Kidney (tissue), 14 donors: Measurements from ENCODE around the gene SMIM5. TPM values are rescaled to one million over a fixed set of nuclear protein-coding genes. Genes with fewer than 3 reads are reported as not detected.
A peak's percentile ranks its signal among the peaks of the same experiment; 100 is the strongest.

Experiments used
- DNase-seq, 5 donors: peaks; one replicate each; pipeline ENCODE4 v3.0.0-alpha.2; 2013 to 2020
- FAIRE-seq: peaks from 2 replicates; lab custom pipeline; 2012; peaks lifted over from hg19 to GRCh38; lab: Jason Lieb, UNC
- H3K27ac ChIP-seq, 2 donors: one replicate each; pipeline ENCODE4 v1.7.0; 2013; ENCODE audit warnings: low read depth in 2 of 2, low read length in 2 of 2, inconsistent platforms in 1 of 2
- H3K27me3 ChIP-seq: one replicate; pipeline ENCODE4 v1.7.1; 2013; ENCODE audit warnings: low read length, inconsistent platforms; ENCODE audit not compliant: control insufficient read depth, insufficient read depth
- H3K36me3 ChIP-seq, 3 donors: one replicate each; pipeline versions ENCODE4 v1.7.0 to v1.7.1; 2013; ENCODE audit warnings: low read length in 3 of 3, control low read depth in 1 of 3, inconsistent platforms in 1 of 3; ENCODE audit not compliant: insufficient read depth in 3 of 3, control insufficient read depth in 2 of 3
- H3K4me1 ChIP-seq, 3 donors: one replicate each; pipeline versions ENCODE4 v1.7.0 to v1.7.1; 2013; ENCODE audit warnings: low read length in 3 of 3, inconsistent platforms in 1 of 3, low read depth in 1 of 3; ENCODE audit not compliant: control insufficient read depth in 2 of 3, insufficient read depth in 2 of 3
- H3K4me3 ChIP-seq, 3 donors: one replicate each; pipeline versions ENCODE4 v1.7.0 to v1.8.1; 2013; ENCODE audit warnings: low read length in 3 of 3, control low read depth in 1 of 3, inconsistent platforms in 1 of 3
- H3K9ac ChIP-seq, 3 donors: one replicate each; pipeline versions ENCODE4 v1.7.0 to v1.7.1; 2013; ENCODE audit warnings: low read length in 3 of 3, control low read depth in 1 of 3, inconsistent platforms in 1 of 3
- H3K9me3 ChIP-seq, 3 donors: one replicate each; pipeline versions ENCODE4 v1.7.0 to v1.7.1; 2013; ENCODE audit warnings: low read length in 3 of 3, control low read depth in 1 of 3, inconsistent platforms in 1 of 3; ENCODE audit not compliant: control insufficient read depth in 2 of 3, insufficient read depth in 1 of 3
- CTCF ChIP-seq: IDR thresholded peaks from 3 replicates; pipeline ENCODE4 v1.5.1; 2012; ENCODE audit warnings: mild to moderate bottlenecking, moderate library complexity, borderline replicate concordance; ENCODE audit not compliant: insufficient read depth; ENCODE audit errors: extremely low read depth
- intact Hi-C: fragments of 100-400 bp; cut with DNase I; formaldehyde crosslinking; loops from one replicate; pipeline ENCODE4 v1.11.1; 2022
- polyA plus RNA-seq: library from polyadenylated mRNA; stranded (reverse); fragments of 350-450 nt; fragmentation: Illumina TruSeq; extraction: RNeasy Lipid Tissue Mini Kit (QIAGEN cat#74804); gene quantifications from one replicate; pipeline ENCODE4 v1.2.3, GENCODE V29; 2014; ENCODE audit warnings: low read depth, low replicate concordance; ENCODE audit not compliant: insufficient read depth
- total RNA-seq: library from RNA; stranded (reverse); fragmentation: NEBNext Ultra II Directional; extraction: Animal tissue kit (Norgen Biotek cat#: 25700); gene quantifications from one replicate; pipeline ENCODE4 v1.2.1, GENCODE V29; 2021
- donor health status: control.
- donor health status: control.
- donor health status: control.
- donor health status: control.
- donor health status: control.
- donor health status: DM: yes; HTN: yes; CAD: no.
- donor health status: Normal renal cell carcinoma (clear cell type).

The SMIM5 gene
- total and polyA plus RNA-seq, 2 donors from 2014 or later = 8.0 to 63.0 TPM

- H3K27me3 ChIP-seq = no peaks in the 10 kb centered on the region
- no peak for TF ChIP-seq CTCF
- H3K36me3 ChIP-seq = peaks cover 2 to 36% (median 27%) of the 10 kb centered on the region in 3 donors
- FAIRE-seq (no peak), DNase-seq (peak in 1 of 5 donors; percentile 58)
- no peak overlapping the region for H3K27ac ChIP-seq
- intact Hi-C loops = no loop called here
- no peak overlapping the region for H3K9ac ChIP-seq
- H3K9me3 ChIP-seq = no peaks in the 10 kb centered on the region
- H3K4me3 ChIP-seq = no peak overlapping the region
- no peaks in the 10 kb centered on the region for H3K4me1 ChIP-seq
These were observed 25.0 kb downstream of the SMIM5 start for GRCh38 chr17:75658237-75658636.

GRCh38 chr17:75661531-75661930, 28.3 kb downstream of the SMIM5 start:
- DNase-seq (no peak), FAIRE-seq (no peak)
- intact Hi-C loops = no loop called here
- Histone ChIP-seq H3K36me3 (peaks cover 2 to 40% (median 24%) of the 10 kb centered on the region in 3 donors), H3K9me3 (no peaks in the 10 kb centered on the region), H3K4me3 (no peak overlapping the region), H3K27me3 (no peaks in the 10 kb centered on the region), H3K4me1 (peaks cover 0 to 8% (median 8%) of the 10 kb centered on the region in 3 donors), H3K27ac (no peak overlapping the region), H3K9ac (no peak overlapping the region)
- TF ChIP-seq CTCF = no peak

GRCh38 chr17:75662511-75662910, 29.3 kb downstream of the SMIM5 start:
- FAIRE-seq (no peak), DNase-seq (peak in 1 of 5 donors; percentile 18)
- no peak for TF ChIP-seq CTCF
- Histone ChIP-seq H3K4me3 (no peak overlapping the region), H3K27ac (no peak overlapping the region), H3K9ac (no peak overlapping the region), H3K4me1 (peaks cover 0 to 8% (median 8%) of the 10 kb centered on the region in 3 donors), H3K36me3 (peaks cover 0 to 34% (median 24%) of the 10 kb centered on the region in 3 donors), H3K9me3 (no peaks in the 10 kb centered on the region), H3K27me3 (no peaks in the 10 kb centered on the region)
- intact Hi-C loops = no loop called here

- no peaks in the 10 kb centered on the region for H3K9me3 ChIP-seq
- no peak overlapping the region for H3K4me3 ChIP-seq
- H3K36me3 ChIP-seq = peaks cover 0 to 31% (median 24%) of the 10 kb centered on the region in 3 donors
- DNase-seq (no peak), FAIRE-seq (no peak)
- peaks cover 0 to 15% (median 8%) of the 10 kb centered on the region in 3 donors for H3K4me1 ChIP-seq
- intact Hi-C loops = no loop called here
- H3K27me3 ChIP-seq = no peaks in the 10 kb centered on the region
- no peak overlapping the region for H3K27ac ChIP-seq
- no peak for TF ChIP-seq CTCF
- no peak overlapping the region for H3K9ac ChIP-seq
These were observed 30.9 kb downstream of the SMIM5 start for GRCh38 chr17:75664099-75664549.
